Measurements from ENCODE around the gene PADI4.
"Not testable (repeated sequence)": the region's sequence is repeated elsewhere in the genome, so short reads cannot be mapped to it uniquely, and the experiment has no call there.

PADI4 gene

GRCh38 chr1:17316704-17317103 is 8.7 kb downstream of the PADI4 start:
- no peak for DNase-seq

- DNase-seq = no peak
Measured at GRCh38 chr1:17318262-17318661, 10.3 kb downstream of the PADI4 start.

GRCh38 chr1:17319561-17320350 is 11.8 kb downstream of the PADI4 start:
- no peak for DNase-seq

DNA sequence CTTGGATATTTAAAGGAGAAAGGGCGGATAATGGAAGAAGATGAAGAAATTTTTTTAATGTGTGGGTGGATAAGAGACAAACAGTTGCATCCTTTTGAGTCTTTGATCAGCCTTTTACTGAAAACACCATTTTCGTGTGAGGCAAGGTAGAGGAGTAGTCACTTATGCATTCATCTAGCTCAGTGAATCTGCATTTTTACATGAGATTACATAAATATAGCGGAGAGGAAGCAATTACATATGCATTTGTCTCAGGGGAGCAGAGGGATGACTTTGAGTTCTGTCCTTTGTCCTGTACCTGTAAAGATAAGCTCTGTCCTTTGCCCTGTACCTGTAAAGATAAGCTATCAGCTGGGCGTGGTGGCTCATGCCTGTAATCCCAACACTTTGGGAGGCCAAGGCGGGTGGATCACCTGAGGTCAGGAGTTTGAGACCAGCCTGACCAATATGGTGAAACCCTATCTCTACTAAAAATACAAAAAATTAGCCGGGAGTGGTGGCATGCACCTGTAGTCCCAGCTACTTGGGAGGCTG is 13.9 kb downstream of the PADI4 start:
- not testable (repeated sequence) for DNase-seq

- no peak for DNase-seq
Measured at GRCh38 chr1:17328855-17329254, 20.9 kb downstream of the PADI4 start.

GRCh38 chr1:17329610-17330009 is 21.6 kb downstream of the PADI4 start:
- DNase-seq = no peak

GRCh38 chr1:17330856-17331255 is 22.9 kb downstream of the PADI4 start:
- DNase-seq = no peak

- DNase-seq = no peak
Measured at GRCh38 chr1:17333081-17333480, 25.1 kb downstream of the PADI4 start.

GRCh38 chr1:17335821-17336710 is 28.1 kb downstream of the PADI4 start:
- DNase-seq = peak; percentile 63

DNA sequence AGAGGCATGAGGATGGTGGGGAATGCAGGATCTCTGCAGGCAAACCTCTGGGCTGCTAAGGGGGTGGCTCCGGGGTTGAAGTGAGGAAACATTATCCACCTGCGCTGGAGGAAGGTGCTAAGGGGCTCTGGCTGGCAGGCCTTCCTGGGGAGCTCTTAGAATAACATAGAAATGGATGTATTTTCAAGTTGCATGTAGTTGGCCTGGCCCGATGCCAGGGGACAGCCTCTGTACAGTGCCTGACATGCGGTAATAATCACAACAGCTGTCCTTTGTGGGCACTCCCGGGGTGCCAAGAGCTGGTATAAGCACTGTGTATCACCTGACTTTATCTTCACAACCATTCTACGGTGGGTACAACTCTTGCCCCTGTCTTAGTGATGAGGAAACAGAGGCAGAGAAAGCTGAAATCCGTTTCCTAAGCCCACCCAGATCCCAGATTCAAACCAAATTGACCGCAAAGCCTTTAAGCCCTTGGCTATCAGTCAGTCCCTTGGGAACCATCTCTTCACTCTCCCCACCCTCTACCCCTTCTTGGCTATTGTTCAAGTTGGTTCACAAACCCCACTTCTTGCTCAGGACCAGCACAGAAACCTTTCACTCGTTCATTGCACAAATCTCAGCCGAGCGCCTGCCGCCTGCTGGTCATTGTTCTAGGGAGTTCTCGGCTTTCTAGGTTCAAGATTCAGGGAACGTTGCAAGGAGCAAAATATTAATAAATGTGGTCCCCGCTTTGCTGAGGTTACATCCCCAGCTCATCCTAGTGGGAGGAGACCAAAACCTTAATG is 30.9 kb downstream of the PADI4 start:
- DNase-seq = peak; percentile 0

GRCh38 chr1:17339521-17339920 is 31.5 kb downstream of the PADI4 start:
- no peak for DNase-seq

DNA sequence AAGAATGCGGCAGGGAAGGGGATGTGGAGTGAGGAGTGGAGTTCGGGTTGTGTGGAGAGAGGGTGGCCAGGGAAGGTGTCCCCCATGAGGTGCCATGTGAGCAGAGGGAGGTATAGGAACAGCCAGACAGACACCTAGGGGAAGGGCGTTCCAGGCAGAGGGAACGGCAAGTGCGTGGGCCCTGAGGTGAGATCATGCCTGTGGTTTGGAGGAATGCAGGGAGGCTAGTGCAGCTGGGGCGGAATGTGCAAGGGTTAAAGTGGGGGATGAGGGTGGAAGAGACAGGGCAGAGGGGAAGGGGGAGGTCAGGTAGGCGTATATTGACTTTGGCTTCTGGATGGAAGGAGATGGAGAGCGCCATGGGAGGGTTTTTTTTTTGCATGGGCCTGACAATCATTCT is 32.4 kb downstream of the PADI4 start:
- DNase-seq = no peak

DNA sequence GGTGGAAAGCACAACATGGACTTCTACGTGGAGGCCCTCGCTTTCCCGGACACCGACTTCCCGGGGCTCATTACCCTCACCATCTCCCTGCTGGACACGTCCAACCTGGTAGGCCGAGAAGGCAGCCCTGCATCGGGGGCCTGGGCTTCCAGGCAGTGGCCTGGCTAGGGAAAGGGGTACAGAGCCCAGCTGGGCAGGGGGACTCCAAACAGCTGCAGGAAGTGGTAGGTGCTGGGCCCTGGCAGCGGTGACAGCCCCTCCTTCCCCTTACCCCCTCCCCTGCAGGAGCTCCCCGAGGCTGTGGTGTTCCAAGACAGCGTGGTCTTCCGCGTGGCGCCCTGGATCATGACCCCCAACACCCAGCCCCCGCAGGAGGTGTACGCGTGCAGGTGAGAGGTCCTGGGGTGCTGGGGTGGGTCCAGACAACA is 34.0 kb downstream of the PADI4 start:
- DNase-seq = no peak

DNA sequence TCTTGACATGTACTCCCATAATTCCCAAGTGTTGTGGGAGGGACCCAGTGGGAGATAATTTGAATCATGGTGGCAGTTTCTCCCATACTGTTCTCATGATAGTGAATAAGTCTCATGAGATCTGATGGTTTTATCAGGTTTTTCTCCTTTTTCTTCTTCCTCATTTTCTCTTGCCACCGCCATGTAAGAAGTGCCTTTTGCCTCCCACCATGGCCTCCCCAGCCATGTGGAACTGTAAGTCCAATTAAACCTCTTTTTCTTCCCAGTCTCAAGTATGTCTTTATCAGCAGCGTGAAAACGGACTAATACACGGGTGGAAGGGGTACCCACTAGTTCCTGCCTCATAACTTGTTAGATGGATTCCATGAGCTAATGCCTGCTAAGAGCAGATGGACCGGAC is 37.5 kb downstream of the PADI4 start:
- DNase-seq = not testable (repeated sequence)

DNA sequence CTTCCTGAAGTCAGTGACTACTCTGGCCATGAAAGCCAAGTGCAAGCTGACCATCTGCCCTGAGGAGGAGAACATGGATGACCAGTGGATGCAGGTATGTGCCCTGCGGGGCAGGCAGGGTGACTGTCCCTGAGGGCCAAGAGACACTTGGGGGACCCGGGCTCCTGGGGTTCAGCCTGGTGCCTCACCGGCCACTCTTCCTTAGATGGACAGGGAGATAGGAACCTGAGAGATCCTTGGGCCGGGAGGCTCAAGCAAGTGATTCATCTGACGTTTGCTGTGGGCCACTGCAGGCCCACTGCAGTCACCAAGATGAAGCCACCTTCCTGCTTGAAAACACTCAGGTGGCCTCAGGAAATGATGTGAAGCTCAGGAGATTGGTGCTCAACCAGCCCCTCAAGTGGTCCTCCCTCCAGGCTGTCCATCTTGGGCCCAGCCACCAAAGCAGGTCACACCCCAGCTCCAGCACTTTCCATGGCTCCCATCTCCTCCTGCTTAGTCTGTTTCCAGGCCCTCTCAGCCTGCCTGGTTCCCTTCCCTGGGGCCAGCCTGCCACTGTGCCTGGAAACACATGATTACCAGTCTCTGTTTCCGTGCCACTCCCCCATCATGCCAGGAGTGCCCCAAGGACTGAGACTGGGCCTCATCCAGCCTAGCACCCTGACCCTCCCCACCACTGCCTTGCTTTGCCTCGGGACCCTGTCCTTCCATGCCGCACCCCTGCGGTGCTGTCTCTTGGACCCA is 38.2 kb downstream of the PADI4 start:
- DNase-seq = no peak

GRCh38 chr1:17347769-17348592 is 40.0 kb downstream of the PADI4 start:
- no peak for DNase-seq

DNA sequence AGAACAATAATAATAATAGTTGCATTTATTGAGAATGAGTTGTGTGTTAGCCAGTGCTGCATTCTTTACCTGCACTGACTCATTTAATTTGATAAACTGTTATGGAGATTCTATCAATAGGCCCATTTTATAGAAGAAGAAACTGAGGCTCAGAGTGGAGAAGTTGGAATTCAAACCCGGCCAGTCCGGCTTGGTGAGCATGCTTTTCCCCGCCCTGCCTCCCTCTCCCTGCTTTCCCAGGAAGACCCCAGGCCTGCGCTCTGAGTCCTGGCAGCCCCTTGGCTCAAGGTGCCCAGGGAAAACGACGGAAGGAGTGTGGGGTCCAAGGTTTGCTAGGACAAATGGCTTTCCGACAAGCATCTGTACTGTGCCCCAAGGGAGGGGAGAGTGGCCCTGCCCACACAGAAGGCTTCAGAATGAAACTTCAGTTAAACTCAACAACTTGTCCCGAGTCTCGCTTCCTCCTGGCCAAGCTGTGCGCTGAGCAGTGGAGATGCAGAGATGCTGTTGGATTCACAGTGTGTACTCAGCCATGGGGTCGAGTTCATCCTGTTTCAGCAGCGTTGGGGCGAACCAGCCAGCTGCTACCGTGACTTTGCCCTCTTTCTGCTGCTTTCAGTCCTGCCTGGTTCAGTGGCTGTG is 40.7 kb downstream of the PADI4 start:
- DNase-seq = no peak

- DNase-seq = no peak
Measured at GRCh38 chr1:17350083-17350482, 42.1 kb downstream of the PADI4 start.

DNA sequence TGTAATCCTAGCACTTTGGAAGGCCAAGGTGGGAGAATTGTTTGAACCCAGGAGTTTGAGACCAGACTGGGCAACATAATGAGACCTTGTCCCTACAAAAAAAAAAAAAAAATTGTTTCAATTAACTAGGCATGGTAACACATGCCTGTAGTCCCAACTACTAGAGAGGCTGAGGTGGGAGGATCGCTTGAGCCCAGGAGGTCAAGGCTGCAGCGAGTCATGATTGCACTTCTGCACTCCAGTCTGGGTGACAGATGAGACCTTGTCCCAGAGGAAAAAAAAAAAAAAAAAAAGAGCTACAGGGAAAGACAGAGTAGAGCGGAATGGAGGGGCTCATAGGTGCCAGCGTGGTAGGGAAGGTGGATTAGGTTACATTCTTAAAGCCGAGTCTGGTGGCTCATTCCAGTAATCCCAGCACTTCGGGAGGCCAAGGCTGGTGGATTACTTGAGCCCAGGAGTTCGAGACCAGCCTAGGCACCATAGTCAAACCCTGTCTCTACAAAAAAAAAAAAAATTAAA is 43.0 kb downstream of the PADI4 start:
- DNase-seq = no peak

- DNase-seq = no peak
Measured at GRCh38 chr1:17351598-17352324, 43.8 kb downstream of the PADI4 start.
